ENCODE measurements around the gene TBCD.

The TBCD gene

GRCh38 chr17:82896071-82897000, 144.5 kb downstream of the TBCD start:
- Histone ChIP-seq H3K4me3 (ENCODE audit: low read depth, low read length) (no peak overlapping the region), H3K27me3 (replicated peaks) (no peaks in the 10 kb centered on the region), H3K36me3 (replicated peaks) (no peaks in the 10 kb centered on the region), H3K27ac (no peak overlapping the region)
- DNase-seq: no peak
- TF ChIP-seq CTCF (IDR thresholded peaks at IDR 0.05; ENCODE audit: low read depth, low read length, missing control alignments): no peak
- in situ Hi-C loops (cut with HindIII; ENCODE audit: low pct_ligation_motif_present, low sequenced_read_pairs): no loop called here

GRCh38 chr17:82897514-82898249, 145.8 kb downstream of the TBCD start:
- in situ Hi-C loops (cut with HindIII; ENCODE audit: low pct_ligation_motif_present, low sequenced_read_pairs): no loop called here

GRCh38 chr17:82898976-82899514, 147.2 kb downstream of the TBCD start:
- Histone ChIP-seq H3K4me3 (ENCODE audit: low read depth, low read length) (no peak overlapping the region), H3K36me3 (replicated peaks) (no peaks in the 10 kb centered on the region), H3K27me3 (replicated peaks) (no peaks in the 10 kb centered on the region), H3K27ac (no peak overlapping the region)
- no peak for TF ChIP-seq CTCF (IDR thresholded peaks at IDR 0.05; ENCODE audit: low read depth, low read length, missing control alignments)
- in situ Hi-C loops (cut with HindIII; ENCODE audit: low pct_ligation_motif_present, low sequenced_read_pairs): no loop called here
- DNase-seq: no peak

More at GRCh38 chr17:82897514-82898249, 145.8 kb downstream of the TBCD start:
- DNase-seq: no peak
- Histone ChIP-seq H3K27me3 (replicated peaks) (no peaks in the 10 kb centered on the region), H3K4me3 (ENCODE audit: low read depth, low read length) (no peak overlapping the region), H3K36me3 (replicated peaks) (no peaks in the 10 kb centered on the region), H3K27ac (no peak overlapping the region)
- peak; percentile 15 for TF ChIP-seq CTCF (IDR thresholded peaks at IDR 0.05; ENCODE audit: low read depth, low read length, missing control alignments)

- Histone ChIP-seq H3K4me3 (ENCODE audit: low read depth, low read length) (no peak overlapping the region), H3K27ac (peak overlapping the region; percentile 52), H3K27me3 (replicated peaks) (no peaks in the 10 kb centered on the region), H3K36me3 (replicated peaks) (no peaks in the 10 kb centered on the region)
- in situ Hi-C loops (cut with HindIII; ENCODE audit: low pct_ligation_motif_present, low sequenced_read_pairs): no loop called here
- no peak for TF ChIP-seq CTCF (IDR thresholded peaks at IDR 0.05; ENCODE audit: low read depth, low read length, missing control alignments)
- DNase-seq: no peak
These were observed 148.1 kb downstream of the TBCD start for GRCh38 chr17:82899941-82900340.

- H3K27me3 ChIP-seq (replicated peaks): no peaks in the 10 kb centered on the region
- in situ Hi-C loops (cut with HindIII; ENCODE audit: low pct_ligation_motif_present, low sequenced_read_pairs): no loop called here
- no peak overlapping the region for H3K4me3 ChIP-seq (ENCODE audit: low read depth, low read length)
- peak overlapping the region; percentile 52 for H3K27ac ChIP-seq
- no peaks in the 10 kb centered on the region for H3K36me3 ChIP-seq (replicated peaks)
- TF ChIP-seq CTCF (IDR thresholded peaks at IDR 0.05; ENCODE audit: low read depth, low read length, missing control alignments): no peak
- DNase-seq: peak; percentile 66
These were observed 148.9 kb downstream of the TBCD start for GRCh38 chr17:82900741-82901140.
